ENCODE results near the gene PSD4.

GRCh38 chr2:113183264-113183663, 9.5 kb downstream of the PSD4 start:
- TF ChIP-seq CTCF (IDR thresholded peaks at IDR 0.05 in 8 of 11, conservative IDR thresholded peaks at IDR 0.05 in 3 of 11) (no peak), POLR2A (IDR thresholded peaks at IDR 0.05) (no peak), POLR2AphosphoS5 (IDR thresholded peaks at IDR 0.05) (no peak)
